Stimulated activated CD8-positive, alpha-beta memory T cell treated with anti-CD3 and anti-CD28 coated beads, Interleukin-12 subunit alpha, Interleukin-12 subunit beta, amount 100 ng/mL, for 1 hour (primary cell): ENCODE measurements around the gene SDHAF3.
"Not testable (repeated sequence)": the region's sequence is repeated elsewhere in the genome, so short reads cannot be mapped to it uniquely, and the experiment has no call there.

Source experiments
- DNase-seq: peaks from one replicate; pipeline ENCODE4 v3.0.0-alpha.2; 2020; ENCODE audit warnings: low read depth

Gene SDHAF3

DNA sequence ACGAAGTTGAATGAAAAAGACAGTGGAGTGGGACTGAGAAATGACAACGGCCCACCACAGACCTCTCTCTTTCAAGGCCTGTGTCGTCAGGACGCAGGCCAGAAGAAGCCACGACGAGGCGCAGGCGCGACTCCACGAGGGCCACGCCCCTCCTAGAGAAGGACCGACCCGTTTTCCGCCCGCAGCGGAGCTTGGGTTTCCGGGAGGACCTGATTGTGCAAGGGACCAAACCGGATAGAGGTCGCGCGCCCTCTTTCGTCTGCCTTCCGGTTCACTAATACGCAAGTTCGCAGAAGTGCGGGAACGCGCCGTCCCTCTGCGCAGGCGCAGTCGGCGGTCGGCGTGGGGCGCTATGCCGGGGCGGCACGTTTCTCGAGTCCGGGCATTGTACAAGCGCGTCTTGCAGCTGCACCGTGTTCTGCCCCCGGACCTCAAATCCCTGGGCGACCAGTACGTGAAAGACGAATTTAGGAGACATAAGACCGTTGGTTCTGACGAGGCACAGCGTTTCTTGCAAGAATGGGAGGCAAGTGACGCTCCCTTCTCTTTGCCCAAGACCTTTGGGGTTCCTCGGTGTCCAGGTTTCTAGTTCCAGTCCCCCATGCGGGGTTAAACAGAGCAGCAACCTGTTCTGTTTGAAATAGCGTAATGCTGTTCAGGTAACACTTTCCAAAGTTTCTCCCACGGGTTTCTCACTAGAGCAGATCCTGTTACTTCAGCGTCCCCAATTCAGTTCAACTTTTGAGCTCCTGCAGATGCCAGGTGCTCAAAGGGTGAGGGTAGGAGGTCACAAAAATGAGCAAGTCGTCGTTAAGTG is at the start of gene SDHAF3:
TSS of gene SDHAF3 (plus strand) at position 327 of the 817 bp plus-strand sequence. CDS start at position 353, 26 bp downstream.
- DNase-seq: peak; percentile 98

DNA sequence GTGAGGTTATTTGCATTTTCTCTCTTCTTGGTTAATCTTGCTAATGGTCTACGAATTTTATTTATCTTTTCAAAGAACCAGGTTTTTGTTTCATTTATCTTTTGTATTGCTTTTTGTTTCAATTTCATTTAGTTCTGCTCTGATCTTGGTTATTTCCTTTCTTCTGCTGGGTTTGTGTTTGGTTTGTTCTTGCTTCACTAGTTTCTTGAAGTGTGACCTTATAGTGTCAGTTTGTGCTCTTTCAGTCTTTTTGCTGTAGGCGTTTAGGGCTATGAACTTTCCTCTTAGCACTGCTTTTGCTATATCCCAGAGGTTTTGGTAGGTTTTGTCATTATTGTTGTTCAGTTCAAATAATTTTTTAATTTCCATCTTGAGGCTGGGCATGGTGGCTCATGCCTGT is 45.5 kb upstream of the SDHAF3 start:
- not testable (repeated sequence) for DNase-seq

GRCh38 chr7:97075928-97076327 is 41.6 kb upstream of the SDHAF3 start:
- DNase-seq: no peak

GRCh38 chr7:97078023-97078969 is 39.2 kb upstream of the SDHAF3 start:
- DNase-seq: no peak

DNA sequence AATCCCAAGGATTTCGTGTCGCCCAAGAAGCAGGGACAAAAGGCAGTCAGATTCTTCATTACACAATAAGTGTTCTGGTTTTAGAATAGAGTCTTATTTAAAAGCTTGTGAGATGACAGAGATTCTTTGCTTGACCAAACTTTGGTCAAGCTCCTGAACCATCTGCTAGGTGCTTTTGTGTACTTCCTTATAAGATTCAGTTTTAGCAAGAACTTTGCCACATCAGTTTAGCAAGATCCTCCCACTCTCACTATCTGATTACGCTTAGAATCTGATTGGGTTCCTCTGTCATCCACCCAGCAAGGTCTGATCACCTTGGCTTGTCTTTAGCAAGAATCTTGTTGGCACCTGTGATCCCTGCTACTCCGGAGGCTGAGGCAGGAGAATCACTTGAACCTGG is 38.2 kb upstream of the SDHAF3 start:
- no peak for DNase-seq

DNA sequence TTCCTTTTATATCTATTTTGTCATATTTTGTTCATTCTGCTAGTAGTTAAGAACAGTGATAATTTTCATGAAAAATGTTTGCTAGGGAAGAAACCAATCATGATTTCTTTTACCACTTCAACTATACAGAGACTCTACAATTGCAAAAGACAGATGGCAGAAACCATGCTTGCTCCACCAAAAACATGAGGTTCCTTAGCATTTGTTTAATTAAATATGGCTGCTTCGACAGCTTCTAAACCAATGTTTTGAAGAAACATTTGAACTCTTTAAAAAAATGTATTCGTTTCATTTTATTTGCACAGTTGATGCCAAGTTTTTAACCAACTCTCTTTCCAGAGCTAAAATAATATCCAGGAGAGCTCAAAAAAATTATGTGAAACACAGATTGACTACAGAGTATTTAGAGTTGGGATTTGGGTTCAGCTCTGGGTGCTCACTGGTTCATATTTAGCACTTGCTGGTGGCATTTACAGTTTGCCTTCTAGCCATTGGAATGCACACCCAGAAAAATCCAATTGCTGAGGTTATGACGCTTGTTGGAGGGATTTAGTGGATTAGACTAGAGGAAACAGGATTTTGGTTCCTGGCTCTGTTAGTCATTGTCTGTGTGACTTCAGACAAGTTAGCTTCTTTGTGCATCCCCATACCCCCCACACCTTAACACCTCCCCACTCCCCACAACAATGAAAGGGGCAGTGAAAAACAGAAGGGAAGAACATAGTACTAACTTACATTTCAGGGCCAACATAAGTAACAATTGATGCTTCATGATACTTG is 35.8 kb upstream of the SDHAF3 start:
- no peak for DNase-seq

DNA sequence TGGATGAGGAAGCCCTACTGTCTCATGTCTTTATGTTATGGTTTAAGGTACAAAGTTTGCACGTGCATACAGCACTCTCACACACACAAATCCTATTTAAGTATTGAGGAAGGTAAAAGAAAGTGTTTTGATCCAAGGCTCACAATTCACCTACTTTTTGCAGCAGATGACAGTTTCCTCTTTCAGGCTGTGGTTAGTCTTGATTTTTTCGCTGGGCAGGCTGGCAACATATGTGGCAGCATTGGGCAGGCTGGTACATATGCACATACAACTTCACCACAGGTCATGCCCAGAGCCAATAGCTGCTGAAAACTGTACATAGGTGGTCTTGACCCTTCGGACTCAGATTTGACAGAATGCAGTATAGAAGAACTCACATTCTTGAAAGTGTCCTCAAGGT is 29.1 kb upstream of the SDHAF3 start:
- DNase-seq: no peak

DNA sequence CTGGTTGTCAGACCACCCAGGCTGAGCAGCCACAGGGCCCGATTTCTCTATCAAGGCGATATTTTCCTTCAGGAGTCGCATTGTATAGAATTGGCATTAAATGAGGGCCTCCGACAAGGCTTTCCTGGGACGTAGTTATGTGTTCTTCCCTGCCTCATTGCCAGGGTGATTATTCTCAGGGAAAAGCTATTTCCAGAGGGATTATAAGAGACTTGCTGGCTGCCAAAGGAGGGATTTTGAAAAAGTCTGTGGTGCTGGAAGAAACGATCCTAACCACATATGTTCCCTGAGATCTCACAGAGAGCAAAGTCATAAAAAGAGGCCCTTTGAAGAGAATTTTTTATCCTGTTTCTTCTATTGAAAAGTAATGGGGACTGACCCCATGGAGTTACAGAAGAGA is 27.7 kb upstream of the SDHAF3 start:
- DNase-seq: no peak

GRCh38 chr7:97090761-97091353 is 26.6 kb upstream of the SDHAF3 start:
- DNase-seq: no peak

GRCh38 chr7:97094284-97094930 is 23.1 kb upstream of the SDHAF3 start:
- DNase-seq: no peak

- DNase-seq: no peak
Measured at GRCh38 chr7:97096037-97096436, 21.5 kb upstream of the SDHAF3 start.

DNA sequence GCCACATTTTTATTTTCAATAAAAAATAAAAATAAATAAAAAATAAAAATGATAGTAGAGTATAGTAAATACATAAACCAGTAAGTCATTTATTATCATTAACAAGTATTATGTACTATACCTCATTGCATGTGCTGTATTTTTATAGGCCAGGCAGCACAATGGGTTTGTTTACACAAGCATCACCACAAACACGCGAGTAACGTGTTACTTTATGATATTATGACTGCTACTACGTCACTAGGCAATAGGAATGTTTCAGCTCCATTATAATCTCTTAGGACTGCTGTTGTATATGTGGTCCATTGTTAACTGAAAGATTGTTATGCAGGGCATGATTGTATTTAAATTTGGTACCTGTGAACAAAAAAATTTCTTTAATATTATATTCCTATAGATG is 20.8 kb upstream of the SDHAF3 start:
- no peak for DNase-seq

DNA sequence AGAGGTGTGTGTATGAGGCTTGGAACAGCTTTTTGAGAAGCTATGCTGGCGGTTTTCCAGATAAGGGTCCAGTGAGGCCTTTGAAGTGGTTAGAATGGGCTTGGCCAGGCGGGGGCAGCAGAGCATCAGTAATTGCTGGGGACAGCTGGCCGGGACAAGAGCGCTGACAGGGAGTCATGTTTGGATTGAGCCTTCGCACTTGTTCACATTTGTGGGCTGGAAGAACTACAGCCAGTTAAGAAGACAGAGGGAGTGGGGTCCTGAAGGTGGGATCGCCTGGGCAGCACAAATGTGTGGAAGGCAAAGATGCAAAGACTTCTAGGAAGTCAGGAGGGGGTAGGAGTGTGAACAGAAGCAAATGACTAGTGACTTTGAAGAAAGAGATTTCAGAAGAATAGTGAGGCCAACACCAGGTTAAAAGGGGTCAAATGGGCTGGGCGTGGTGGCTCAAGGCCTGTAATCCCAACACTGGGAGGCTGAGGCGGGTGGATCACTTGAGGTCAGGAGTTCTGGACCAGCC is 12.7 kb upstream of the SDHAF3 start:
- DNase-seq: peak; percentile 25

GRCh38 chr7:97107192-97107800 is 10.2 kb upstream of the SDHAF3 start:
- DNase-seq: no peak

DNA sequence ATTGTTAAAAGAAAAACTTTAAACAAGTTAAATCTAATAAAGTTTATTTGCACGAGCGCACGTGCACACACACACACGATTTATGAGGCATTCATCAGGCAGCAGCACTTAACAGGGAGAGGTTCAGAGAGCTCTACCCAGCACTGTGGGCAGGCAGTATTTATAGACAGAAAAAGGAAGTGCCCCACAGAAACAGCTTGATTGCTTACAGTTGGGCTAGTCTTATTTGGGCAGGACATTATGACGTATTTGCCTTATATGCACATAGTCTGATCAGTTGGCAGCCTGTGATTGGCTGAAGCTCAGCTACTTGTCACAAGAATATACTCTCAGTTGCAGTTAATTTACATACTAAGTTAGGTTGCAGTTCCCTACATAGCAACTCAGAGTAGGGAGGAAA is 1.2 kb upstream of the SDHAF3 start:
- no peak for DNase-seq

DNA sequence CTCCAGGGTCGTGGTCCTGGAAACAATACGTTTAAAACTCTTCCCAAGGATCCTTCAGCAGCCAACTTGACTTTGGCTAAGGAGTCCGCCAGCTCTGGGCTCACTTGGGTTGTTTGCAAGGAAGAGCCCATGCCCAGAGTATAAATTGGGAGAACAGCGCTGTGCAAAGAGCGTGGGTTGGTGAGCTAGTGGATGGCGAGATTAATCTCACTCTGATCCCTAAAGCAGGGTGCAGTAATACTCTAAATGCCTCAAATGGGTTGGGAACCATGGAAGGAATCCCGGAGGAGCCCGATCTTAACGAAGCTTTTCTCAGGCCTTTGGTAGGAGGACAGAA is 495 bp upstream of the SDHAF3 start:
- DNase-seq: no peak

- no peak for DNase-seq
Measured at GRCh38 chr7:97118306-97118917, 914 bp downstream of the SDHAF3 start.

DNA sequence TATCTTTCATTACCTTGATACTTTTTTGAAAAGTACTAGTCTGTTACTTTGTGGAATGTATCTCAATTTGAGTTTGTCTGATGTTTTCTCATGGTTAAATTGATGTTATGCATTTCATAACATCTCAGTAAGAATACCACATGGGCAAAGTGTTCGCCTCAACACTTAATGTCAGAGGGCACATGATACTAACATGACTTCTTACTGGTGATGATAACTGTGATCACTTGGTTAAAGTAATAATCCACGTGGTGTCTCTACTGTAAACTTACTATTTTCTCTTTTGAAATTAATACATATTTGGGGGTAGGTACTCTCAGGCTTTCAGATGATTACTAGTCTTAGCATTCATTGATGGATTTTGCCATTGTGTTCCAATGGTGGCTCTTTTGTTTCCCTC is 2.2 kb downstream of the SDHAF3 start:
- DNase-seq: no peak

GRCh38 chr7:97120713-97121457 is 3.4 kb downstream of the SDHAF3 start:
- no peak for DNase-seq

- DNase-seq: not testable (repeated sequence)
Measured at GRCh38 chr7:97123115-97123514, 5.6 kb downstream of the SDHAF3 start.
